GM12892 (cell line): Measurements from ENCODE around the gene TTC28.

Experiments used
- POLR2A ChIP-seq: IDR thresholded peaks from 2 replicates; pipeline ENCODE4 v1.6.1; 2011; ENCODE audit warnings: low read depth, low read length, control low read depth
- POLR2AphosphoS5 ChIP-seq: IDR thresholded peaks from 2 replicates; pipeline ENCODE4 v1.6.1; 2011; ENCODE audit warnings: low read depth, low read length, control low read depth

GRCh38 chr22:28443526-28443876 lies 236.1 kb downstream of the TTC28 start:
- TF ChIP-seq POLR2A (no peak), POLR2AphosphoS5 (no peak)
